Urinary bladder (tissue), 4 donors: ENCODE measurements around the gene CNTNAP5. TPM values are rescaled to one million over a fixed set of nuclear protein-coding genes. Genes with fewer than 3 reads are reported as not detected.

Source experiments
- DNase-seq: peaks from one replicate; pipeline ENCODE4 v3.0.0-alpha.2; 2015; ENCODE audit errors: extremely low spot score
- H3K27ac ChIP-seq: one replicate; pipeline ENCODE4 v1.5.1; 2013; ENCODE audit warnings: low read depth, mild to moderate bottlenecking, moderate library complexity
- H3K36me3 ChIP-seq: one replicate; pipeline ENCODE4 v1.6.1; 2013; ENCODE audit warnings: mild to moderate bottlenecking, moderate library complexity; ENCODE audit not compliant: insufficient read depth
- H3K4me1 ChIP-seq: one replicate; pipeline ENCODE4 v1.6.1; 2013; ENCODE audit warnings: mild to moderate bottlenecking, moderate library complexity; ENCODE audit not compliant: insufficient read depth
- H3K4me3 ChIP-seq: one replicate; pipeline ENCODE4 v1.5.1; 2013; ENCODE audit warnings: low read depth, low read length
- WGBS: extraction: QIAGEN DNeasy Blood & Tissue Kit; methylation state at CpG from one replicate; pipeline ENCODE4 v1.1.7; 2013; 5-methylcytosine and 5-hydroxymethylcytosine counted together
- polyA plus RNA-seq: library from polyadenylated mRNA; stranded (reverse); fragments of 200-250 nt; gene quantifications from one replicate; pipeline ENCODE4 v1.2.3, GENCODE V29; 2013
- total RNA-seq: library from RNA; depleted of rRNA; stranded (reverse); fragments of >200 nt; gene quantifications from one replicate; pipeline ENCODE4 v1.2.3, GENCODE V29; 2014
- donor health status: healthy with polysubstance abuse.
- donor health status: healthy.

CNTNAP5 gene
- total and polyA plus RNA-seq, 2 donors, result 0.01 to 1.8 TPM

- 78% methylated on average over 9 of the region's 9 CpGs for WGBS
- H3K27ac ChIP-seq, result no peak overlapping the region
- DNase-seq, result no peak
- no peaks in the 10 kb centered on the region for H3K4me1 ChIP-seq
- no peak overlapping the region for H3K4me3 ChIP-seq
- no peaks in the 10 kb centered on the region for H3K36me3 ChIP-seq
Observed at GRCh38 chr2:124147552-124147951, 122.5 kb downstream of the CNTNAP5 start.

GRCh38 chr2:124149571-124149970 lies 124.5 kb downstream of the CNTNAP5 start:
- WGBS, result 14% methylated on average over 6 of the region's 6 CpGs

GRCh38 chr2:124151691-124152090 lies 126.6 kb downstream of the CNTNAP5 start:
- WGBS, result 93% methylated on average over 4 of the region's 4 CpGs
- no peak overlapping the region for H3K4me3 ChIP-seq
- H3K27ac ChIP-seq, result no peak overlapping the region

More at GRCh38 chr2:124149571-124149970, 124.5 kb downstream of the CNTNAP5 start:
- no peak overlapping the region for H3K27ac ChIP-seq
- no peaks in the 10 kb centered on the region for H3K4me1 ChIP-seq
- no peaks in the 10 kb centered on the region for H3K36me3 ChIP-seq
- no peak overlapping the region for H3K4me3 ChIP-seq
- no peak for DNase-seq

GRCh38 chr2:124153713-124154112 lies 128.6 kb downstream of the CNTNAP5 start:
- no peaks in the 10 kb centered on the region for H3K36me3 ChIP-seq
- no peak for DNase-seq
- no peak overlapping the region for H3K27ac ChIP-seq
- no peak overlapping the region for H3K4me3 ChIP-seq
- 93% methylated on average over 8 of the region's 8 CpGs for WGBS
- H3K4me1 ChIP-seq, result no peaks in the 10 kb centered on the region

More at GRCh38 chr2:124151691-124152090, 126.6 kb downstream of the CNTNAP5 start:
- DNase-seq, result no peak
- Histone ChIP-seq H3K4me1 (no peaks in the 10 kb centered on the region), H3K36me3 (no peaks in the 10 kb centered on the region)

GRCh38 chr2:124159166-124159565 lies 134.1 kb downstream of the CNTNAP5 start:
- no peaks in the 10 kb centered on the region for H3K36me3 ChIP-seq
- H3K4me3 ChIP-seq, result no peak overlapping the region
- WGBS, result 52% methylated on average over 1 of the region's 1 CpG
- DNase-seq, result no peak
- no peaks in the 10 kb centered on the region for H3K4me1 ChIP-seq
- no peak overlapping the region for H3K27ac ChIP-seq

GRCh38 chr2:124161542-124161941 lies 136.5 kb downstream of the CNTNAP5 start:
- no peak for DNase-seq
- no peaks in the 10 kb centered on the region for H3K4me1 ChIP-seq
- no peak overlapping the region for H3K4me3 ChIP-seq

GRCh38 chr2:124162256-124162655 lies 137.2 kb downstream of the CNTNAP5 start:
- H3K27ac ChIP-seq, result no peak overlapping the region

More at GRCh38 chr2:124161542-124161941, 136.5 kb downstream of the CNTNAP5 start:
- Histone ChIP-seq H3K27ac (no peak overlapping the region), H3K36me3 (no peaks in the 10 kb centered on the region)

GRCh38 chr2:124163840-124164239 lies 138.8 kb downstream of the CNTNAP5 start:
- WGBS, result 77% methylated on average over 2 of the region's 2 CpGs
- Histone ChIP-seq H3K4me3 (no peak overlapping the region), H3K4me1 (no peaks in the 10 kb centered on the region), H3K36me3 (no peaks in the 10 kb centered on the region), H3K27ac (no peak overlapping the region)
- no peak for DNase-seq

More at GRCh38 chr2:124162256-124162655, 137.2 kb downstream of the CNTNAP5 start:
- no peak for DNase-seq
- no peaks in the 10 kb centered on the region for H3K36me3 ChIP-seq
- H3K4me3 ChIP-seq, result no peak overlapping the region
- H3K4me1 ChIP-seq, result no peaks in the 10 kb centered on the region

GRCh38 chr2:124165698-124166097 lies 140.6 kb downstream of the CNTNAP5 start:
- 96% methylated on average over 6 of the region's 6 CpGs for WGBS

GRCh38 chr2:124171472-124172063 lies 146.5 kb downstream of the CNTNAP5 start:
- 84% methylated on average over 3 of the region's 3 CpGs for WGBS
- Histone ChIP-seq H3K27ac (no peak overlapping the region), H3K4me1 (no peaks in the 10 kb centered on the region), H3K4me3 (no peak overlapping the region), H3K36me3 (no peaks in the 10 kb centered on the region)
- DNase-seq, result no peak

More at GRCh38 chr2:124165698-124166097, 140.6 kb downstream of the CNTNAP5 start:
- DNase-seq, result no peak
- Histone ChIP-seq H3K4me1 (no peaks in the 10 kb centered on the region), H3K4me3 (no peak overlapping the region), H3K27ac (no peak overlapping the region), H3K36me3 (no peaks in the 10 kb centered on the region)

GRCh38 chr2:124178719-124179118 lies 153.6 kb downstream of the CNTNAP5 start:
- Histone ChIP-seq H3K4me1 (no peaks in the 10 kb centered on the region), H3K4me3 (no peak overlapping the region), H3K27ac (no peak overlapping the region), H3K36me3 (no peaks in the 10 kb centered on the region)
- no peak for DNase-seq
- WGBS, result 100% methylated on average over 1 of the region's 1 CpG

GRCh38 chr2:124180635-124181034 lies 155.5 kb downstream of the CNTNAP5 start:
- H3K4me3 ChIP-seq, result no peak overlapping the region
- H3K27ac ChIP-seq, result no peak overlapping the region
- DNase-seq, result no peak
- no peaks in the 10 kb centered on the region for H3K4me1 ChIP-seq
- H3K36me3 ChIP-seq, result no peaks in the 10 kb centered on the region

GRCh38 chr2:124186801-124187200 lies 161.7 kb downstream of the CNTNAP5 start:
- WGBS, result 92% methylated on average over 1 of the region's 1 CpG
- Histone ChIP-seq H3K36me3 (no peaks in the 10 kb centered on the region), H3K4me3 (no peak overlapping the region), H3K4me1 (no peaks in the 10 kb centered on the region), H3K27ac (no peak overlapping the region)
- DNase-seq, result no peak

- Histone ChIP-seq H3K4me3 (no peak overlapping the region), H3K4me1 (no peaks in the 10 kb centered on the region), H3K36me3 (no peaks in the 10 kb centered on the region), H3K27ac (no peak overlapping the region)
- WGBS, result 65% methylated on average over 2 of the region's 2 CpGs
- no peak for DNase-seq
Observed at GRCh38 chr2:124187948-124188347, 162.9 kb downstream of the CNTNAP5 start.

GRCh38 chr2:124193706-124194105 lies 168.6 kb downstream of the CNTNAP5 start:
- 64% methylated on average over 4 of the region's 4 CpGs for WGBS
- DNase-seq, result no peak
- no peaks in the 10 kb centered on the region for H3K36me3 ChIP-seq

More at GRCh38 chr2:124193706-124194105, 168.6 kb downstream of the CNTNAP5 start:
- H3K4me3 ChIP-seq, result no peak overlapping the region
- H3K27ac ChIP-seq, result no peak overlapping the region
- H3K4me1 ChIP-seq, result no peaks in the 10 kb centered on the region
